MCF 10A (cell line): ENCODE results near the gene TNFAIP3. TPM values are rescaled to one million over a fixed set of nuclear protein-coding genes. Genes with fewer than 3 reads are reported as not detected.
A peak's percentile ranks its signal among the peaks of the same experiment; 100 is the strongest.

Source experiments
- Bru-seq: library from RNA; stranded (reverse); fragments of 400-500 nt; gene quantifications from one replicate; lab custom pipeline; 2021; lab: Mats Ljungman, UMichigan
- BruChase-seq, 2 experiments: library from RNA; stranded (reverse); fragments of 400-500 nt; gene quantifications; one replicate each; lab custom pipeline; 2021; lab: Mats Ljungman, UMichigan
- BruUV-seq: library from RNA; stranded (reverse); fragments of 400-500 nt; replicated peaks from 2 replicates; lab custom pipeline; 2021; lab: Mats Ljungman, UMichigan
- CTCF ChIA-PET: fragments of 300-600 bp; sonication (Branson Sonifier 250); formaldehyde crosslinking; extraction: SDS; loops from one replicate; lab custom pipeline; 2021; ENCODE audit warnings: antibody characterized with exemption, inconsistent platforms; lab: Yijun Ruan, JAX
- POLR2A ChIA-PET: fragments of 300-600, 350-650 bp; sonication (Branson Sonifier 250); formaldehyde crosslinking; extraction: SDS; loops from one replicate; lab custom pipeline; 2020; ENCODE audit warnings: antibody characterized with exemption, inconsistent platforms; lab: Yijun Ruan, JAX
- DNase-seq: peaks from one replicate; pipeline ENCODE4 v3.0.0-alpha.2; 2018; ENCODE audit not compliant: unreplicated experiment
- H3K27ac Mint-ChIP-seq: one replicate; pipeline ENCODE4 v1.8.0; 2022; ENCODE audit warnings: mild to moderate bottlenecking, low read depth, mixed read lengths; ENCODE audit not compliant: unreplicated experiment
- H3K27me3 Mint-ChIP-seq: one replicate; pipeline ENCODE4 v1.8.0; 2022; ENCODE audit warnings: mixed read lengths; ENCODE audit not compliant: insufficient read depth, unreplicated experiment
- H3K36me3 Mint-ChIP-seq: one replicate; pipeline ENCODE4 v1.8.0; 2022; ENCODE audit warnings: mild to moderate bottlenecking, moderate library complexity, mixed read lengths; ENCODE audit not compliant: insufficient read depth, unreplicated experiment
- H3K4me1 Mint-ChIP-seq: one replicate; pipeline ENCODE4 v1.8.0; 2022; ENCODE audit warnings: mixed read lengths; ENCODE audit not compliant: insufficient read depth, unreplicated experiment
- H3K4me3 Mint-ChIP-seq: one replicate; pipeline ENCODE4 v1.8.0; 2022; ENCODE audit warnings: mild to moderate bottlenecking, moderate library complexity, mixed read lengths; ENCODE audit not compliant: unreplicated experiment
- H3K9me3 Mint-ChIP-seq: one replicate; pipeline ENCODE4 v1.8.0; 2022; ENCODE audit warnings: mixed read lengths; ENCODE audit not compliant: unreplicated experiment
- intact Hi-C: fragments of 100-400 bp; cut with micrococcal nuclease; formaldehyde crosslinking; loops from 2 replicates; pipeline ENCODE4 v1.14.1; 2022
- long read RNA-seq: library from polyadenylated mRNA; stranded (forward); transcript quantifications from one replicate; pipeline ENCODE4 v2.0.0, GENCODE V29; 2022
- total RNA-seq: library from RNA; stranded (reverse); gene quantifications from 2 replicates; pipeline ENCODE4 v1.2.3, GENCODE V29; 2022
- TF ChIP-seq, protein P1 (sequence below): fragments of 200-600 bp; IDR thresholded peaks from one replicate; pipeline ENCODE4 v1.8.0; 2022; ENCODE audit warnings: antibody characterized with exemption, mild to moderate bottlenecking; ENCODE audit not compliant: unreplicated experiment

TNFAIP3 gene
- total RNA-seq = 38.2 and 52.8 TPM in 2 replicates
- percentile 96 among the genes with signal in this experiment for Bru-seq, nascent RNA
- BruChase-seq, experiment 1, labeled RNA remaining after a 6-hour chase = percentile 82 among the genes with signal in this experiment
- percentile 88 among the genes with signal in this experiment for BruChase-seq, experiment 2, labeled RNA remaining after a 2-hour chase
- long read RNA-seq, full-length matches to known transcripts = 26 of 64 reads
- long read RNA-seq, partial matches to known transcripts = 17 of 64 reads
- long read RNA-seq, other reads (novel, unspliced or antisense) = 21 of 64 reads

DNA sequence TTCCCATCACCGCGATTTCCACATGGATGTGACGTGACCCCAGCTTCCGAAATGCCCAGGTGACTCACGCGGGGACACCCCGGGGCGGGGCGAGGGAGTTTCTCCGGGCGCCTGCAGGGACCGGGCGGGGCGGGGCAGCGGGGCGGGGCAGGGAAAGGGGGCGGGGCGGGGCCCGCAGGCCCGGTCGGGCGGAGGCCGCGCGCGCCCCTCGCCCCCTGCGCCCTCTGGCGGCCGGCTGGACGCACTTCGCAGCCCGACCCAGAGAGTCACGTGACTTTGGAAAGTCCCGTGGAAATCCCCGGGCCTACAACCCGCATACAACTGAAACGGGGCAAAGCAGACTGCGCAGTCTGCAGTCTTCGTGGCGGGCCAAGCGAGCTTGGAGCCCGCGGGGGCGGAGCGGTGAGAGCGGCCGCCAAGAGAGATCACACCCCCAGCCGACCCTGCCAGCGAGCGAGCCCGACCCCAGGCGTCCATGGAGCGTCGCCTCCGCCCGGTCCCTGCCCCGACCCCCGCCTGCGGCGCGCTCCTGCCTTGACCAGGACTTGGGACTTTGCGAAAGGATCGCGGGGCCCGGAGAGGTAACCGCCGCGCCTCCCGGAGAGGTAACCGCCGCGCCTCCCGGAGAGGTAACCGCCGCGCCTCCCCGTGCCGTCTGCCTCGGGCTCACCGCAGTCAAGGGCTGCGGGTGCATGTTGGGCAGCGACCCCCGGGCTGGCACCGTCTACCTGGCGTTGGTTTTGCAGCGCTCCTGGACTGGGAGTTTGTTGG, at the start of gene TNFAIP3:
Gene TNFAIP3, plus strand, starts transcription at position 346 of the 771 bp plus-strand sequence. CDS start 3,969 bp downstream, outside the sequence.
- H3K4me3 Mint-ChIP-seq = peak within 1 kb of the TSS; percentile 72
- intact Hi-C loops = loop anchor here (1.0 to 2.0 kb wide), 3 partner anchors 34 to 159 kb away; no protein-coding TSS in a partner anchor
- H3K27me3 Mint-ChIP-seq = no peaks in the 10 kb centered on the region
- H3K9me3 Mint-ChIP-seq = no peaks in the 10 kb centered on the region
- ChIA-PET CTCF (interaction anchor here (0.5 to 7.3 kb wide), 36 partner anchors 9 to 1194 kb away, joined by 3 to 112 read pairs (median 4); no protein-coding TSS in a partner anchor), POLR2A (interaction anchor here (0.6 to 10.3 kb wide), 29 partner anchors 8 to 605 kb away, joined by 3 to 127 read pairs (median 6); no protein-coding TSS in a partner anchor)
- H3K4me1 Mint-ChIP-seq = peaks cover 17% of the 10 kb centered on the region
- H3K27ac Mint-ChIP-seq = peak within 1 kb of the TSS; percentile 89
- H3K36me3 Mint-ChIP-seq = peaks cover 35% of the 10 kb centered on the region
- TF ChIP-seq, protein P1, sequence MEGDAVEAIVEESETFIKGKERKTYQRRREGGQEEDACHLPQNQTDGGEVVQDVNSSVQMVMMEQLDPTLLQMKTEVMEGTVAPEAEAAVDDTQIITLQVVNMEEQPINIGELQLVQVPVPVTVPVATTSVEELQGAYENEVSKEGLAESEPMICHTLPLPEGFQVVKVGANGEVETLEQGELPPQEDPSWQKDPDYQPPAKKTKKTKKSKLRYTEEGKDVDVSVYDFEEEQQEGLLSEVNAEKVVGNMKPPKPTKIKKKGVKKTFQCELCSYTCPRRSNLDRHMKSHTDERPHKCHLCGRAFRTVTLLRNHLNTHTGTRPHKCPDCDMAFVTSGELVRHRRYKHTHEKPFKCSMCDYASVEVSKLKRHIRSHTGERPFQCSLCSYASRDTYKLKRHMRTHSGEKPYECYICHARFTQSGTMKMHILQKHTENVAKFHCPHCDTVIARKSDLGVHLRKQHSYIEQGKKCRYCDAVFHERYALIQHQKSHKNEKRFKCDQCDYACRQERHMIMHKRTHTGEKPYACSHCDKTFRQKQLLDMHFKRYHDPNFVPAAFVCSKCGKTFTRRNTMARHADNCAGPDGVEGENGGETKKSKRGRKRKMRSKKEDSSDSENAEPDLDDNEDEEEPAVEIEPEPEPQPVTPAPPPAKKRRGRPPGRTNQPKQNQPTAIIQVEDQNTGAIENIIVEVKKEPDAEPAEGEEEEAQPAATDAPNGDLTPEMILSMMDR = peak; percentile 74
- DNase-seq = peak; percentile 96
- BruUV-seq = no TSS peak

DNA sequence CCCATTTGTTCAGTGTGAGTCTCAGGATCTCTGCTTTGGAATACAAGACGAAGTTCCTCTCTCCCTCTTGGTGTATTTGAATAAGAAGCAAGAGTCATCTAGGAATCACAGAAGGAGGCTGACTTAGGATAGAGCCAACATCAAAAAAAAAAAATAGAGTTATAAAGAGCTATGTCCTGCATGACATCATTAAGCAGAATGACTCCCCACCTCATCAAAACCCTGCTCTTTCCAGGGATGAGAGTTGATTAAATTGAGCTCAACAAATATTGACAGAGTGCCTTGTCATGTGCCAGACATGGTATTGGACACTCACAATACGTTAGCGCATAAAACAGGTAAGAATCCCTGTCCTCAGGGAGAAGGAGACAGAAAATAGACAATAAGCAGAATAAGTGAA, 48.6 kb upstream of the TNFAIP3 start:
- Mint-ChIP-seq H3K36me3 (no peaks in the 10 kb centered on the region), H3K4me3 (no peak overlapping the region), H3K27me3 (no peaks in the 10 kb centered on the region), H3K9me3 (no peaks in the 10 kb centered on the region), H3K27ac (no peak overlapping the region), H3K4me1 (peaks cover 5% of the 10 kb centered on the region)
- intact Hi-C loops = no loop called here
- TF ChIP-seq, protein P1 = no peak
- POLR2A ChIA-PET = interaction anchor here (0.9 to 1.3 kb wide), 2 partner anchors 10 to 41 kb away, joined by 3 read pairs; no protein-coding TSS in a partner anchor
- DNase-seq = no peak
- BruUV-seq = no TSS peak
- CTCF ChIA-PET = interaction anchor here (0.6 to 1.1 kb wide), 4 partner anchors 10 to 37 kb away, joined by 3 to 4 read pairs (median 4); no protein-coding TSS in a partner anchor

DNA sequence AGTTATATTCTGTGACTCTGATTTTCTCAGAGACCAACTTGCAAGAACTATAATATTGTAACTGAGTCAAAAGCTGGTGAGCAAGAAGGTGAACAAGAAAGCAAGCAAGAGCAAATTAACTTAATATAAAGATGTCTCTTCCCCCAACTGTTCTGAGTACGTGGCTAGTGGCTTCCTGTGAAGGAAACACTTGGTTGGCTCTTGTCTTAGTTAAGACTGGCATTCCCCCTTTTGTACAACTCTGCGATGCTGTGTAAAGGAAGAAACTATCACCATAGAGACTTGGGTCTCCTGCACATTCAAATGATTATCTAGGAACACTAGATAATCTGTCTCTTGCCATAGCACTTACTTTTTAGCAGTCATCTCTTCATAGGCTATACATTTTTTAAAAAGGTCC, 47.3 kb upstream of the TNFAIP3 start:
- POLR2A ChIA-PET = interaction anchor here (0.7 to 1.3 kb wide), 2 partner anchors 9 to 277 kb away, joined by 3 read pairs; no protein-coding TSS in a partner anchor
- peaks cover 9% of the 10 kb centered on the region for H3K36me3 Mint-ChIP-seq
- BruUV-seq = no TSS peak

More for the DNA sequence above, 47.3 kb upstream of the TNFAIP3 start:
- H3K27me3 Mint-ChIP-seq = no peaks in the 10 kb centered on the region
- TF ChIP-seq, protein P1 = no peak
- no peak overlapping the region for H3K27ac Mint-ChIP-seq
- CTCF ChIA-PET = interaction anchor here (0.7 kb wide), 1 partner anchor 22 kb away, joined by 3 read pairs; no protein-coding TSS in a partner anchor
- H3K4me3 Mint-ChIP-seq = no peak overlapping the region
- intact Hi-C loops = no loop called here
- peaks cover 13% of the 10 kb centered on the region for H3K4me1 Mint-ChIP-seq
- DNase-seq = no peak
- no peaks in the 10 kb centered on the region for H3K9me3 Mint-ChIP-seq
